K562 (cell line): ENCODE data around the gene MRPL11. TPM values are rescaled to one million over a fixed set of nuclear protein-coding genes. Genes with fewer than 3 reads are reported as not detected.

Experiments used
- CSDE1 ChIP-seq, 2 experiments: fragments of 450-650 bp; IDR thresholded peaks; 2 replicates each; pipeline ENCODE4 v1.6.1; 2016; ENCODE audit warnings: mild to moderate bottlenecking in 1 of 2
- EWSR1 ChIP-seq: fragments of 450-650 bp; IDR thresholded peaks from 2 replicates; pipeline ENCODE4 v1.6.1; 2018; ENCODE audit warnings: borderline replicate concordance, mild to moderate bottlenecking, low read depth, moderate library complexity; ENCODE audit not compliant: partially characterized antibody
- LEF1 ChIP-seq: fragments of 450-650 bp; IDR thresholded peaks from 2 replicates; pipeline ENCODE4 v1.6.1; 2016; ENCODE audit warnings: mild to moderate bottlenecking
- MXI1 ChIP-seq: IDR thresholded peaks from 2 replicates; pipeline ENCODE4 v1.6.1; 2011; ENCODE audit warnings: low read depth, mild to moderate bottlenecking, improper control_type of control experiment, low read length
- SAFB2 ChIP-seq: fragments of 200-400 bp; formaldehyde crosslinking; IDR thresholded peaks from 2 replicates; pipeline ENCODE4 v1.6.1; 2018; ENCODE audit warnings: borderline replicate concordance, low read length, low read depth, moderate library complexity; ENCODE audit not compliant: severe bottlenecking
- SPI1 ChIP-seq: IDR thresholded peaks from 2 replicates; pipeline ENCODE4 v1.6.1; 2011; ENCODE audit warnings: low read depth, low read length, control low read depth, borderline replicate concordance
- ZNF24 ChIP-seq: fragments of 450-650 bp; IDR thresholded peaks from 2 replicates; pipeline ENCODE4 v1.6.1; 2016
- ZNF764 ChIP-seq: fragments of 250-450 bp; sonication (Bioruptor Pico); IDR thresholded peaks from 2 replicates; pipeline ENCODE4 v1.4.0; 2020; ENCODE audit warnings: low read depth, mild to moderate bottlenecking, moderate library complexity
- polyA plus RNA-seq, 8 experiments: library from polyadenylated mRNA; depleted of rRNA in 4 of 8; stranded (reverse) in 5 of 8; unstranded in 3 of 8; fragments of >200 nt; fragmentation: Nextera tagmentation in 2 of 8; fragmentation: Illumina TruSeq in 1 of 8; extraction: Ambion mirVana in 2 of 8; extraction: Trizol in 1 of 8; gene quantifications; 2 replicates each; pipeline versions ENCODE4 v1.2.1 to v1.2.3, GENCODE V29; 2011 to 2014; ENCODE audit warnings: inconsistent platforms in 1 of 8, missing spikeins in 1 of 8
- total RNA-seq, 7 experiments: library from RNA; depleted of rRNA in 6 of 7; stranded (reverse); fragments of >200 nt in 6 of 7; fragmentation: Illumina TruSeq in 2 of 7; extraction: Trizol in 2 of 7; gene quantifications; 2 replicates each; pipeline versions ENCODE4 v1.2.1 to v1.2.3, GENCODE V29; 2011 to 2021; ENCODE audit warnings: low replicate concordance in 1 of 7
- TF ChIP-seq, protein P1 (sequence below): IDR thresholded peaks from 3 replicates; pipeline ENCODE4 v1.6.1; 2011; ENCODE audit warnings: borderline replicate concordance, mild to moderate bottlenecking, moderate library complexity; ENCODE audit not compliant: insufficient read length; ENCODE audit errors: extremely low read depth
- TF ChIP-seq, protein P2 (sequence below): fragments of 150-350 bp; IDR thresholded peaks from 2 replicates; pipeline ENCODE4 v1.6.1; 2014; ENCODE audit warnings: low read depth, mild to moderate bottlenecking, low read length, borderline replicate concordance
- TF ChIP-seq, protein P3 (sequence below): IDR thresholded peaks from 2 replicates; pipeline ENCODE4 v1.6.1; 2011; ENCODE audit warnings: borderline replicate concordance, low read depth, mild to moderate bottlenecking, moderate library complexity, low read length; ENCODE audit not compliant: insufficient read depth, poor library complexity, severe bottlenecking
- TF ChIP-seq, protein P4 (sequence below): sonication (generic); formaldehyde crosslinking; IDR thresholded peaks from 2 replicates; pipeline ENCODE4 v1.8.0; 2022; ENCODE audit warnings: mild to moderate bottlenecking, missing genetic modification reagents
- TF ChIP-seq, protein P5 (sequence below): fragments of 250-450 bp; sonication (Bioruptor Pico); IDR thresholded peaks from 2 replicates; pipeline ENCODE4 v1.5.0; 2020; ENCODE audit warnings: mild to moderate bottlenecking, borderline replicate concordance

Gene MRPL11
- total and polyA plus RNA-seq, 9 of the 15 experiments (the other 6 are each of a cell fraction or from before 2014, with no cell fraction given) = 33.0 to 173 (median 91.9) TPM

DNA sequence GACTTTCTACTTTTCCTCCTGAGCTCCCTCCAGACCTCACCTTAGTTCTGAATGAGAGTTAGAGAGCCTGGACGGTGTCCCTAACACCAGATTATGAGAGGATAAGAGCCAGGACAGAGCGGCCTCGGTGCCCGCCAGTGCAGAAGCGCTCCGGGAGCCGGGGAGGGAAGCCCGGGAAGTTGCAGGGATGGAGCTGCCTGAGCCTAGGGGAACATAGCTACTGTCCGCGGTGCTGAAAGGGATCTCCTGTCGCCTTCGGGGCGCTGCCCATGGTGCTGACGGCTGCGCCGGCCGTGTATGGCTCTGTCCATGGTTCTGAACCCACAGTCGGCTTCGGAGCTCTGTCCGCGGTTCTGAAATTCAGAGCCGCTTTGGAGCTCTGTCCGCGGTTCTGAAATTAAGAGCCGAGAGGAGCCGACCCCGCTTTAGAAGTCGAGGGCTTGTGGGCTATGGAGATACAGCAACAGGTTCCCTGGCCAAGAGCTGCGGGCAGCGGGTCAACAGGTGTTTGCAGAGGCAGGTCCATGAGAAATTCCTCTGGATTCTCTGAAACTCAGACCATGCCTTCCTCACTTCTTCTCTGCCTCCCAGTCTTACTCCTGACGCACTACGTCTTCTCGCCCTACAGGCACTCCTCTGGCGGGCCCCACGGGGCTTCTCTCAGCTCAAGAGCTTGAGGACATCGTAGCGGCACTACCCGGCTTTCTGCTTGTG, 17.0 kb downstream of the MRPL11 start (continued):
- TF ChIP-seq, protein P1, sequence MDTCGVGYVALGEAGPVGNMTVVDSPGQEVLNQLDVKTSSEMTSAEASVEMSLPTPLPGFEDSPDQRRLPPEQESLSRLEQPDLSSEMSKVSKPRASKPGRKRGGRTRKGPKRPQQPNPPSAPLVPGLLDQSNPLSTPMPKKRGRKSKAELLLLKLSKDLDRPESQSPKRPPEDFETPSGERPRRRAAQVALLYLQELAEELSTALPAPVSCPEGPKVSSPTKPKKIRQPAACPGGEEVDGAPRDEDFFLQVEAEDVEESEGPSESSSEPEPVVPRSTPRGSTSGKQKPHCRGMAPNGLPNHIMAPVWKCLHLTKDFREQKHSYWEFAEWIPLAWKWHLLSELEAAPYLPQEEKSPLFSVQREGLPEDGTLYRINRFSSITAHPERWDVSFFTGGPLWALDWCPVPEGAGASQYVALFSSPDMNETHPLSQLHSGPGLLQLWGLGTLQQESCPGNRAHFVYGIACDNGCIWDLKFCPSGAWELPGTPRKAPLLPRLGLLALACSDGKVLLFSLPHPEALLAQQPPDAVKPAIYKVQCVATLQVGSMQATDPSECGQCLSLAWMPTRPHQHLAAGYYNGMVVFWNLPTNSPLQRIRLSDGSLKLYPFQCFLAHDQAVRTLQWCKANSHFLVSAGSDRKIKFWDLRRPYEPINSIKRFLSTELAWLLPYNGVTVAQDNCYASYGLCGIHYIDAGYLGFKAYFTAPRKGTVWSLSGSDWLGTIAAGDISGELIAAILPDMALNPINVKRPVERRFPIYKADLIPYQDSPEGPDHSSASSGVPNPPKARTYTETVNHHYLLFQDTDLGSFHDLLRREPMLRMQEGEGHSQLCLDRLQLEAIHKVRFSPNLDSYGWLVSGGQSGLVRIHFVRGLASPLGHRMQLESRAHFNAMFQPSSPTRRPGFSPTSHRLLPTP = no peak
- TF ChIP-seq, protein P2, sequence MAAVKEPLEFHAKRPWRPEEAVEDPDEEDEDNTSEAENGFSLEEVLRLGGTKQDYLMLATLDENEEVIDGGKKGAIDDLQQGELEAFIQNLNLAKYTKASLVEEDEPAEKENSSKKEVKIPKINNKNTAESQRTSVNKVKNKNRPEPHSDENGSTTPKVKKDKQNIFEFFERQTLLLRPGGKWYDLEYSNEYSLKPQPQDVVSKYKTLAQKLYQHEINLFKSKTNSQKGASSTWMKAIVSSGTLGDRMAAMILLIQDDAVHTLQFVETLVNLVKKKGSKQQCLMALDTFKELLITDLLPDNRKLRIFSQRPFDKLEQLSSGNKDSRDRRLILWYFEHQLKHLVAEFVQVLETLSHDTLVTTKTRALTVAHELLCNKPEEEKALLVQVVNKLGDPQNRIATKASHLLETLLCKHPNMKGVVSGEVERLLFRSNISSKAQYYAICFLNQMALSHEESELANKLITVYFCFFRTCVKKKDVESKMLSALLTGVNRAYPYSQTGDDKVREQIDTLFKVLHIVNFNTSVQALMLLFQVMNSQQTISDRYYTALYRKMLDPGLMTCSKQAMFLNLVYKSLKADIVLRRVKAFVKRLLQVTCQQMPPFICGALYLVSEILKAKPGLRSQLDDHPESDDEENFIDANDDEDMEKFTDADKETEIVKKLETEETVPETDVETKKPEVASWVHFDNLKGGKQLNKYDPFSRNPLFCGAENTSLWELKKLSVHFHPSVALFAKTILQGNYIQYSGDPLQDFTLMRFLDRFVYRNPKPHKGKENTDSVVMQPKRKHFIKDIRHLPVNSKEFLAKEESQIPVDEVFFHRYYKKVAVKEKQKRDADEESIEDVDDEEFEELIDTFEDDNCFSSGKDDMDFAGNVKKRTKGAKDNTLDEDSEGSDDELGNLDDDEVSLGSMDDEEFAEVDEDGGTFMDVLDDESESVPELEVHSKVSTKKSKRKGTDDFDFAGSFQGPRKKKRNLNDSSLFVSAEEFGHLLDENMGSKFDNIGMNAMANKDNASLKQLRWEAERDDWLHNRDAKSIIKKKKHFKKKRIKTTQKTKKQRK = no peak
- TF ChIP-seq LEF1 = no peak
- TF ChIP-seq EWSR1 = no peak
- TF ChIP-seq SAFB2 = no peak
- TF ChIP-seq MXI1 = peak; percentile 100
- no peak for TF ChIP-seq ZNF764 (CRISPR knock-in tag)
- TF ChIP-seq CSDE1 (IDR thresholded peaks at IDR 0.05) = no peak
- no peak for TF ChIP-seq SPI1
- TF ChIP-seq, protein P3, sequence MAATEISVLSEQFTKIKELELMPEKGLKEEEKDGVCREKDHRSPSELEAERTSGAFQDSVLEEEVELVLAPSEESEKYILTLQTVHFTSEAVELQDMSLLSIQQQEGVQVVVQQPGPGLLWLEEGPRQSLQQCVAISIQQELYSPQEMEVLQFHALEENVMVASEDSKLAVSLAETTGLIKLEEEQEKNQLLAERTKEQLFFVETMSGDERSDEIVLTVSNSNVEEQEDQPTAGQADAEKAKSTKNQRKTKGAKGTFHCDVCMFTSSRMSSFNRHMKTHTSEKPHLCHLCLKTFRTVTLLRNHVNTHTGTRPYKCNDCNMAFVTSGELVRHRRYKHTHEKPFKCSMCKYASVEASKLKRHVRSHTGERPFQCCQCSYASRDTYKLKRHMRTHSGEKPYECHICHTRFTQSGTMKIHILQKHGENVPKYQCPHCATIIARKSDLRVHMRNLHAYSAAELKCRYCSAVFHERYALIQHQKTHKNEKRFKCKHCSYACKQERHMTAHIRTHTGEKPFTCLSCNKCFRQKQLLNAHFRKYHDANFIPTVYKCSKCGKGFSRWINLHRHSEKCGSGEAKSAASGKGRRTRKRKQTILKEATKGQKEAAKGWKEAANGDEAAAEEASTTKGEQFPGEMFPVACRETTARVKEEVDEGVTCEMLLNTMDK = peak; percentile 27
- TF ChIP-seq ZNF24 = peak; percentile 99
- TF ChIP-seq, protein P4, sequence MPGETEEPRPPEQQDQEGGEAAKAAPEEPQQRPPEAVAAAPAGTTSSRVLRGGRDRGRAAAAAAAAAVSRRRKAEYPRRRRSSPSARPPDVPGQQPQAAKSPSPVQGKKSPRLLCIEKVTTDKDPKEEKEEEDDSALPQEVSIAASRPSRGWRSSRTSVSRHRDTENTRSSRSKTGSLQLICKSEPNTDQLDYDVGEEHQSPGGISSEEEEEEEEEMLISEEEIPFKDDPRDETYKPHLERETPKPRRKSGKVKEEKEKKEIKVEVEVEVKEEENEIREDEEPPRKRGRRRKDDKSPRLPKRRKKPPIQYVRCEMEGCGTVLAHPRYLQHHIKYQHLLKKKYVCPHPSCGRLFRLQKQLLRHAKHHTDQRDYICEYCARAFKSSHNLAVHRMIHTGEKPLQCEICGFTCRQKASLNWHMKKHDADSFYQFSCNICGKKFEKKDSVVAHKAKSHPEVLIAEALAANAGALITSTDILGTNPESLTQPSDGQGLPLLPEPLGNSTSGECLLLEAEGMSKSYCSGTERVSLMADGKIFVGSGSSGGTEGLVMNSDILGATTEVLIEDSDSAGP (CRISPR knock-in tag) = peak; percentile 94
- TF ChIP-seq, protein P5, sequence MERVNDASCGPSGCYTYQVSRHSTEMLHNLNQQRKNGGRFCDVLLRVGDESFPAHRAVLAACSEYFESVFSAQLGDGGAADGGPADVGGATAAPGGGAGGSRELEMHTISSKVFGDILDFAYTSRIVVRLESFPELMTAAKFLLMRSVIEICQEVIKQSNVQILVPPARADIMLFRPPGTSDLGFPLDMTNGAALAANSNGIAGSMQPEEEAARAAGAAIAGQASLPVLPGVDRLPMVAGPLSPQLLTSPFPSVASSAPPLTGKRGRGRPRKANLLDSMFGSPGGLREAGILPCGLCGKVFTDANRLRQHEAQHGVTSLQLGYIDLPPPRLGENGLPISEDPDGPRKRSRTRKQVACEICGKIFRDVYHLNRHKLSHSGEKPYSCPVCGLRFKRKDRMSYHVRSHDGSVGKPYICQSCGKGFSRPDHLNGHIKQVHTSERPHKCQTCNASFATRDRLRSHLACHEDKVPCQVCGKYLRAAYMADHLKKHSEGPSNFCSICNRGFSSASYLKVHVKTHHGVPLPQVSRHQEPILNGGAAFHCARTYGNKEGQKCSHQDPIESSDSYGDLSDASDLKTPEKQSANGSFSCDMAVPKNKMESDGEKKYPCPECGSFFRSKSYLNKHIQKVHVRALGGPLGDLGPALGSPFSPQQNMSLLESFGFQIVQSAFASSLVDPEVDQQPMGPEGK (CRISPR knock-in tag) = peak; percentile 78; the same call in 1 of the 2 replicates
